Fibroblast of lung (primary cell): ENCODE results near the gene RNF34.

Experiments
- EZH2 ChIP-seq: IDR thresholded peaks from 2 replicates; pipeline ENCODE4 v1.5.1; 2012; ENCODE audit warnings: low read length, control low read depth, mild to moderate bottlenecking; ENCODE audit errors: missing control alignments
- TF ChIP-seq, protein P1 (sequence below), 2 donors: IDR thresholded peaks in 1 of 2; conservative IDR thresholded peaks in 1 of 2; 1 replicate in 1 of 2; 2 replicates in 1 of 2; pipeline ENCODE4 v1.5.1; 2011 to 2012; ENCODE audit warnings: low read length in 2 of 2, control low read depth in 1 of 2, inconsistent platforms in 1 of 2, low read depth in 1 of 2, mild to moderate bottlenecking in 1 of 2

DNA sequence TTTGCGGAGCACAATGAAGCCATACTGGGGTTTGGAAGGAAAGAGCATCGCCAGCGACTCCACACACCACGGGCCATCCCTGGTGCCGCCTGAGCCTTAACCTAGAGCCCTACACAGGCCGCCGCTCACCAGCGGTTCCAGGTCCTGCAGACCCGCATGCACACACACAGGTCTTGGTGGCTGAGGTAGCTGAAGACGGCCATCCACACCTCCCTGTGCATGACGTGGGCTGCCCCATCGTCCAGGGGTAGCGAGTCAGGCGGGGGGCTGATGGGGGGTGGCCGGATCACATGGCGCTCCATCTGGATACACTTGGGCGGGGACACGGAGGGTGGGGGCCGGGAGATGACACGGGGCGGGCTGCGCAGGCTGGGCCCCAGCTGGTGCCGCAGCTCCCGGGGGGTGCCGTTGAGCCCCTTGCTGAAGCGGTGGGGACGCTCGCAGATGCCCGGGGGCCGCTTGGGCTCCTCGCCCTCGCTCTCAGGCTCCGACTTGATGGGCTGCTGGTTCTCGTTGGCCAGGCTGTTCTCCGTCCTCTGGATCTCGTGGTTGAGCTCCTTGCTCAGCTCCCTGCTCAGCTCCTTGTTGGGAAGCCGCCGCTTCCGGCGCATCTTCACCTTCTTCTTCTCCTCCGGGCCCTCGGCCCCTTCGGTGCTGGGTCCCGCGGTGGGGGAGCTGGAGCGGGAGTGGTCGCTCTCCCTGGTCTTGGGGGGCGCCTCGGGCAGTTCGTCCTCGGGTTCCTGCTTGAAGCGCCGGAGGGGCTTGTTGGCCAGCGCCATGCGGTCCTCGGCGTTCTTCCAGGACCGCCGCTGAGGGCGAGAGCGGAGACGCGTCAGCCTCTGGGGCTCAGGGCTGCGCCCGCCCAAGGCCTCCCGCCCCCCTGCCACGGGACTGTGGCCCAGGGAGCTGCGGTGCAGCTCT lies 42.4 kb downstream of the RNF34 start:
- TF ChIP-seq, protein P1, sequence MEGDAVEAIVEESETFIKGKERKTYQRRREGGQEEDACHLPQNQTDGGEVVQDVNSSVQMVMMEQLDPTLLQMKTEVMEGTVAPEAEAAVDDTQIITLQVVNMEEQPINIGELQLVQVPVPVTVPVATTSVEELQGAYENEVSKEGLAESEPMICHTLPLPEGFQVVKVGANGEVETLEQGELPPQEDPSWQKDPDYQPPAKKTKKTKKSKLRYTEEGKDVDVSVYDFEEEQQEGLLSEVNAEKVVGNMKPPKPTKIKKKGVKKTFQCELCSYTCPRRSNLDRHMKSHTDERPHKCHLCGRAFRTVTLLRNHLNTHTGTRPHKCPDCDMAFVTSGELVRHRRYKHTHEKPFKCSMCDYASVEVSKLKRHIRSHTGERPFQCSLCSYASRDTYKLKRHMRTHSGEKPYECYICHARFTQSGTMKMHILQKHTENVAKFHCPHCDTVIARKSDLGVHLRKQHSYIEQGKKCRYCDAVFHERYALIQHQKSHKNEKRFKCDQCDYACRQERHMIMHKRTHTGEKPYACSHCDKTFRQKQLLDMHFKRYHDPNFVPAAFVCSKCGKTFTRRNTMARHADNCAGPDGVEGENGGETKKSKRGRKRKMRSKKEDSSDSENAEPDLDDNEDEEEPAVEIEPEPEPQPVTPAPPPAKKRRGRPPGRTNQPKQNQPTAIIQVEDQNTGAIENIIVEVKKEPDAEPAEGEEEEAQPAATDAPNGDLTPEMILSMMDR (conservative IDR thresholded peaks at IDR 0.05 in 1 of 2, IDR thresholded peaks at IDR 0.05 in 1 of 2; ENCODE audit: low read depth in 1 of 2, low read length in 2 of 2): no peak
- TF ChIP-seq EZH2: no peak
